HepG2 (cell line): Measurements from ENCODE around the gene CDK10. TPM values are rescaled to one million over a fixed set of nuclear protein-coding genes. Genes with fewer than 3 reads are reported as not detected.
A peak's percentile ranks its signal among the peaks of the same experiment; 100 is the strongest.

Source experiments
- HMG20A ChIP-seq: IDR thresholded peaks from 2 replicates; pipeline ENCODE4 v1.6.1; 2016; ENCODE audit warnings: borderline replicate concordance
- KAT7 ChIP-seq: IDR thresholded peaks from 2 replicates; pipeline ENCODE4 v1.6.1; 2018; ENCODE audit warnings: borderline replicate concordance, missing compliant biosample characterization
- KMT2A ChIP-seq: sonication (generic); formaldehyde crosslinking; IDR thresholded peaks from 2 replicates; pipeline ENCODE4 v1.4.0; 2020; ENCODE audit warnings: missing genetic modification reagents
- NCOA1 ChIP-seq: sonication (generic); formaldehyde crosslinking; IDR thresholded peaks from 2 replicates; pipeline ENCODE4 v1.9.0; 2021; ENCODE audit warnings: missing genetic modification reagents
- PCBP1 ChIP-seq: fragments of 200-400 bp; formaldehyde crosslinking; IDR thresholded peaks from 2 replicates; pipeline ENCODE4 v1.6.1; 2017; ENCODE audit warnings: mild to moderate bottlenecking, low read depth, low read length, borderline replicate concordance
- RAD51 ChIP-seq: fragments of 450-650 bp; IDR thresholded peaks from 2 replicates; pipeline ENCODE4 v1.6.1; 2016; ENCODE audit warnings: borderline replicate concordance
- REST ChIP-seq, 2 experiments: IDR thresholded peaks; 2 replicates each; pipeline ENCODE4 v1.6.1; 2011 to 2012; ENCODE audit warnings: low read length in 2 of 2, borderline replicate concordance in 1 of 2, low read depth in 1 of 2, mild to moderate bottlenecking in 1 of 2, moderate library complexity in 1 of 2
- SOX5 ChIP-seq: IDR thresholded peaks from 2 replicates; pipeline ENCODE4 v1.6.1; 2016; ENCODE audit warnings: borderline replicate concordance
- ZNF180 ChIP-seq: sonication (generic); formaldehyde crosslinking; IDR thresholded peaks from 2 replicates; pipeline ENCODE4 v1.4.0; 2020; ENCODE audit warnings: low read depth, missing genetic modification reagents, borderline replicate concordance
- ZNF512B ChIP-seq: sonication (generic); formaldehyde crosslinking; IDR thresholded peaks from 2 replicates; pipeline ENCODE4 v1.5.1; 2020; ENCODE audit warnings: missing genetic modification reagents, mild to moderate bottlenecking, borderline replicate concordance
- polyA plus RNA-seq, 8 experiments: library from polyadenylated mRNA; depleted of rRNA in 3 of 8; stranded (reverse) in 7 of 8; unstranded in 1 of 8; fragments of >200 nt; fragmentation: Illumina TruSeq in 4 of 8; extraction: Trizol in 4 of 8; gene quantifications; 2 replicates each; pipeline versions ENCODE4 v1.2.1 to v1.2.3, GENCODE V29; 2011 to 2016; ENCODE audit warnings: low read depth in 4 of 8, missing spikeins in 1 of 8, mixed read lengths in 1 of 8; ENCODE audit not compliant: insufficient read depth in 1 of 8
- total RNA-seq, 5 experiments: library from RNA; depleted of rRNA; stranded (reverse); fragments of >200 nt; fragmentation: Illumina TruSeq; extraction: Trizol; gene quantifications; 2 replicates each; pipeline ENCODE4 v1.2.3, GENCODE V29; 2016; ENCODE audit warnings: low read depth in 1 of 5
- TF ChIP-seq, protein P1 (sequence below): sonication (generic); formaldehyde crosslinking; IDR thresholded peaks from 2 replicates; pipeline ENCODE4 v1.4.0; 2020; ENCODE audit warnings: missing genetic modification reagents
- TF ChIP-seq, protein P2 (sequence below): sonication (generic); formaldehyde crosslinking; IDR thresholded peaks from 2 replicates; pipeline ENCODE4 v1.4.0; 2020; ENCODE audit warnings: mild to moderate bottlenecking, missing genetic modification reagents

Gene CDK10
- total and polyA plus RNA-seq, 2 of the 13 experiments (the other 11 are each of a cell fraction or from before 2014, with no cell fraction given): 2.5 to 3.9 TPM

DNA sequence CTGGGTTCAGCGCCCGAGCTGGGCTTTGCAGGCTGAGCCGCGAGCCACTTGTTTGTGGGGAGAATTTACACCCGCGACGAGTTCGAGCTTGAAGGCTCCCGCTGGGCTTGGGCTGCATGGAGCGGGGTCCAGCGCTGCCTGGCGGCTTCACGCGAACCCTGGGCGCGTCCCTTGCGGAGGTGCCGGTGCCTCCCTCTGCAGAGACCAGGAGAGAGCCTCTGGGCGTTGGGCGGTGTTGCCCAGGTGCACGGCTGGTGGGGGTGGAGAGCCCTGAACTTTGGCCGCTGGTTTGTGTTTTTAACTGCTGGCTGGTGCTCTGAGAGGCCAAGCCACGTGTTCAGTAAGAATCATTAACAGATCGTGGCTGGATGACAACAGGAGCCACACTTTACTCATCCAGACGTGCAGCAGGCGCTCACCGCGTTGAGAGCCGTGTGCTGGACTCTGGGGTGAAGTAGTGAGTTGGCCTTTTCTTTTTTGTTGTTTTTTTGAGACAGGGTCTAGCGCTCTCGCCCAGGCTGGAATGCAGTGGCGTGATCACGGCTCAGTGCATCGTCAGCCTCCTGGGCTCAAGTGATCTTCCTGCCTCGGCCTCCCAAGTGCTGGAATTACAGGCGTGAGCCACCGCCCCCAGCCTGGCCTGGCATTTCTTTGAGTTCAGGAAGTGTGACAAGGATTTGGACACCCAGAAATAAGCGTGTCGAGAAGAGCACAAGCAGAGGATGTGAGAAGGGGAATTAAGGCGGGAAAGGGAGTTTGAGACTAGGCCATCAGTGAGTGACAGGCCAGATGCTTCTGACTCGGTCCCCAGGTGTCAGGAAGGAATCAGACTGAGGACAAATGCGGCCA, 827 bp downstream of the CDK10 start (continued):
- TF ChIP-seq ZNF512B (CRISPR knock-in tag): peak; percentile 90; the same call in 1 of the 2 replicates
- TF ChIP-seq ZNF180 (CRISPR knock-in tag): 0 out of 2 replicates have a peak, but pooled peaks have one; percentile 61
- peak; percentile 88 for TF ChIP-seq HMG20A (CRISPR knock-in tag)
- peak; percentile 39; the same call in 1 of the 2 replicates for TF ChIP-seq RAD51
- no peak for TF ChIP-seq PCBP1
- TF ChIP-seq NCOA1 (CRISPR knock-in tag): peak; percentile 28; the same call in 1 of the 2 replicates
- TF ChIP-seq, protein P1, sequence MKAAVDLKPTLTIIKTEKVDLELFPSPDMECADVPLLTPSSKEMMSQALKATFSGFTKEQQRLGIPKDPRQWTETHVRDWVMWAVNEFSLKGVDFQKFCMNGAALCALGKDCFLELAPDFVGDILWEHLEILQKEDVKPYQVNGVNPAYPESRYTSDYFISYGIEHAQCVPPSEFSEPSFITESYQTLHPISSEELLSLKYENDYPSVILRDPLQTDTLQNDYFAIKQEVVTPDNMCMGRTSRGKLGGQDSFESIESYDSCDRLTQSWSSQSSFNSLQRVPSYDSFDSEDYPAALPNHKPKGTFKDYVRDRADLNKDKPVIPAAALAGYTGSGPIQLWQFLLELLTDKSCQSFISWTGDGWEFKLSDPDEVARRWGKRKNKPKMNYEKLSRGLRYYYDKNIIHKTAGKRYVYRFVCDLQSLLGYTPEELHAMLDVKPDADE (CRISPR knock-in tag): peak; percentile 96; the same call in 1 of the 2 replicates
- TF ChIP-seq KMT2A: peak; percentile 79
- TF ChIP-seq, protein P2, sequence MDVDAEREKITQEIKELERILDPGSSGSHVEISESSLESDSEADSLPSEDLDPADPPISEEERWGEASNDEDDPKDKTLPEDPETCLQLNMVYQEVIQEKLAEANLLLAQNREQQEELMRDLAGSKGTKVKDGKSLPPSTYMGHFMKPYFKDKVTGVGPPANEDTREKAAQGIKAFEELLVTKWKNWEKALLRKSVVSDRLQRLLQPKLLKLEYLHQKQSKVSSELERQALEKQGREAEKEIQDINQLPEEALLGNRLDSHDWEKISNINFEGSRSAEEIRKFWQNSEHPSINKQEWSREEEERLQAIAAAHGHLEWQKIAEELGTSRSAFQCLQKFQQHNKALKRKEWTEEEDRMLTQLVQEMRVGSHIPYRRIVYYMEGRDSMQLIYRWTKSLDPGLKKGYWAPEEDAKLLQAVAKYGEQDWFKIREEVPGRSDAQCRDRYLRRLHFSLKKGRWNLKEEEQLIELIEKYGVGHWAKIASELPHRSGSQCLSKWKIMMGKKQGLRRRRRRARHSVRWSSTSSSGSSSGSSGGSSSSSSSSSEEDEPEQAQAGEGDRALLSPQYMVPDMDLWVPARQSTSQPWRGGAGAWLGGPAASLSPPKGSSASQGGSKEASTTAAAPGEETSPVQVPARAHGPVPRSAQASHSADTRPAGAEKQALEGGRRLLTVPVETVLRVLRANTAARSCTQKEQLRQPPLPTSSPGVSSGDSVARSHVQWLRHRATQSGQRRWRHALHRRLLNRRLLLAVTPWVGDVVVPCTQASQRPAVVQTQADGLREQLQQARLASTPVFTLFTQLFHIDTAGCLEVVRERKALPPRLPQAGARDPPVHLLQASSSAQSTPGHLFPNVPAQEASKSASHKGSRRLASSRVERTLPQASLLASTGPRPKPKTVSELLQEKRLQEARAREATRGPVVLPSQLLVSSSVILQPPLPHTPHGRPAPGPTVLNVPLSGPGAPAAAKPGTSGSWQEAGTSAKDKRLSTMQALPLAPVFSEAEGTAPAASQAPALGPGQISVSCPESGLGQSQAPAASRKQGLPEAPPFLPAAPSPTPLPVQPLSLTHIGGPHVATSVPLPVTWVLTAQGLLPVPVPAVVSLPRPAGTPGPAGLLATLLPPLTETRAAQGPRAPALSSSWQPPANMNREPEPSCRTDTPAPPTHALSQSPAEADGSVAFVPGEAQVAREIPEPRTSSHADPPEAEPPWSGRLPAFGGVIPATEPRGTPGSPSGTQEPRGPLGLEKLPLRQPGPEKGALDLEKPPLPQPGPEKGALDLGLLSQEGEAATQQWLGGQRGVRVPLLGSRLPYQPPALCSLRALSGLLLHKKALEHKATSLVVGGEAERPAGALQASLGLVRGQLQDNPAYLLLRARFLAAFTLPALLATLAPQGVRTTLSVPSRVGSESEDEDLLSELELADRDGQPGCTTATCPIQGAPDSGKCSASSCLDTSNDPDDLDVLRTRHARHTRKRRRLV (CRISPR knock-in tag): peak; percentile 94
- TF ChIP-seq SOX5 (CRISPR knock-in tag): peak; percentile 96
- TF ChIP-seq REST (IDR thresholded peaks at IDR 0.05; ENCODE audit: borderline replicate concordance in 1 of 2, low read depth in 1 of 2, low read length in 2 of 2): peak in 1 of 2 experiments; percentile 80; a peak in 2 of 4 replicates
- TF ChIP-seq KAT7 (CRISPR knock-in tag): peak; percentile 85
